WTC11 (cell line): ENCODE data around the gene DUSP6. TPM values are rescaled to one million over a fixed set of nuclear protein-coding genes. Genes with fewer than 3 reads are reported as not detected.
A peak's percentile ranks its signal among the peaks of the same experiment; 100 is the strongest.

Experiments
- ATAC-seq: fragments of 200-7000 bp; cut with Tn5 transposase; 2 replicates; pipeline ENCODE4 v1.10.0; 2021; ENCODE audit warnings: mild to moderate bottlenecking, moderate library complexity
- CTCF ChIA-PET: fragments of 300-600 bp; sonication (Branson Sonifier 250); formaldehyde crosslinking; loops from one replicate; lab custom pipeline; 2021; ENCODE audit warnings: antibody characterized with exemption; lab: Charles Lee
- POLR2A ChIA-PET: fragments of 350-600 bp; sonication (Branson Sonifier 250); formaldehyde crosslinking; loops from one replicate; lab custom pipeline; 2021; ENCODE audit warnings: antibody characterized with exemption; lab: Charles Lee
- DNase-seq: peaks from one replicate; pipeline ENCODE4 v3.0.0; 2021; ENCODE audit warnings: low spot score
- H3K27ac Mint-ChIP-seq: 2 replicates; pipeline ENCODE4 v1.8.0; 2021; ENCODE audit warnings: mixed read lengths
- H3K27me3 Mint-ChIP-seq: 2 replicates; pipeline ENCODE4 v1.8.0; 2021; ENCODE audit warnings: low read depth, mild to moderate bottlenecking, moderate library complexity, mixed read lengths
- H3K36me3 Mint-ChIP-seq: 2 replicates; pipeline ENCODE4 v1.8.0; 2021; ENCODE audit warnings: mixed read lengths
- H3K4me1 Mint-ChIP-seq: 2 replicates; pipeline ENCODE4 v1.8.0; 2022; ENCODE audit warnings: mixed read lengths
- H3K4me3 Mint-ChIP-seq: 2 replicates; pipeline ENCODE4 v1.8.0; 2021; ENCODE audit warnings: mild to moderate bottlenecking, moderate library complexity, mixed read lengths
- H3K9me3 Mint-ChIP-seq: 2 replicates; pipeline ENCODE4 v1.8.0; 2021; ENCODE audit warnings: mixed read lengths
- AFF4 ChIP-seq: sonication (generic); formaldehyde crosslinking; IDR thresholded peaks from 2 replicates; pipeline ENCODE4 v1.8.1; 2023; ENCODE audit warnings: mild to moderate bottlenecking, missing genetic modification reagents, borderline replicate concordance
- AR ChIP-seq: fragments of 250-450 bp; sonication (Bioruptor Pico); IDR thresholded peaks from 2 replicates; pipeline ENCODE4 v1.9.0; 2021; ENCODE audit warnings: mild to moderate bottlenecking
- CREM ChIP-seq: sonication (generic); formaldehyde crosslinking; IDR thresholded peaks from 2 replicates; pipeline ENCODE4 v1.8.1; 2022; ENCODE audit warnings: mild to moderate bottlenecking, missing genetic modification reagents, moderate library complexity
- FOXK1 ChIP-seq: sonication (generic); formaldehyde crosslinking; IDR thresholded peaks from 2 replicates; pipeline ENCODE4 v1.8.0; 2022; ENCODE audit warnings: mild to moderate bottlenecking, moderate library complexity, missing genetic modification reagents
- FOXP1 ChIP-seq: sonication (generic); formaldehyde crosslinking; IDR thresholded peaks from 2 replicates; pipeline ENCODE4 v1.8.0; 2022; ENCODE audit warnings: missing genetic modification reagents, mild to moderate bottlenecking, moderate library complexity, borderline replicate concordance
- GRHL2 ChIP-seq: fragments of 250-450 bp; sonication (Bioruptor Pico); IDR thresholded peaks from 2 replicates; pipeline ENCODE4 v1.8.0; 2022; ENCODE audit warnings: mild to moderate bottlenecking, moderate library complexity; ENCODE audit not compliant: insufficient replicate concordance, severe bottlenecking
- GTF2I ChIP-seq: fragments of 250-450 bp; sonication (Bioruptor Pico); conservative IDR thresholded peaks from 2 replicates; pipeline ENCODE4 v1.4.0; 2021; ENCODE audit warnings: mild to moderate bottlenecking
- HMGA2 ChIP-seq: fragments of 250-450 bp; sonication (Bioruptor Pico); IDR thresholded peaks from 2 replicates; pipeline ENCODE4 v1.4.0; 2021; ENCODE audit warnings: mild to moderate bottlenecking, moderate library complexity
- NR1H2 ChIP-seq: sonication (generic); formaldehyde crosslinking; IDR thresholded peaks from 2 replicates; pipeline ENCODE4 v1.9.0; 2021; ENCODE audit warnings: mild to moderate bottlenecking, moderate library complexity, missing genetic modification reagents
- NR3C1 ChIP-seq: sonication (generic); formaldehyde crosslinking; conservative IDR thresholded peaks from 2 replicates; pipeline ENCODE4 v1.8.1; 2023; ENCODE audit warnings: low read depth, mild to moderate bottlenecking, missing genetic modification reagents
- OVOL2 ChIP-seq: fragments of 250-450 bp; sonication (Bioruptor Pico); IDR thresholded peaks from 2 replicates; pipeline ENCODE4 v1.9.0; 2021; ENCODE audit warnings: mild to moderate bottlenecking, borderline replicate concordance
- PREB ChIP-seq: sonication (generic); formaldehyde crosslinking; IDR thresholded peaks from 2 replicates; pipeline ENCODE4 v1.8.1; 2022; ENCODE audit warnings: mild to moderate bottlenecking, missing genetic modification reagents, moderate library complexity, borderline replicate concordance
- SMAD3 ChIP-seq: sonication (generic); formaldehyde crosslinking; IDR thresholded peaks from 2 replicates; pipeline ENCODE4 v1.8.0; 2022; ENCODE audit warnings: missing genetic modification reagents, mild to moderate bottlenecking, borderline replicate concordance
- ZNF281 ChIP-seq: sonication (generic); formaldehyde crosslinking; IDR thresholded peaks from 2 replicates; pipeline ENCODE4 v1.8.0; 2023; ENCODE audit warnings: mild to moderate bottlenecking, missing genetic modification reagents
- ZSCAN18 ChIP-seq: fragments of 250-450 bp; sonication (Bioruptor Pico); IDR thresholded peaks from 2 replicates; pipeline ENCODE4 v2.1.2; 2022; ENCODE audit warnings: mild to moderate bottlenecking, moderate library complexity
- total RNA-seq: library from RNA; stranded (reverse); gene quantifications from 3 replicates; pipeline ENCODE4 v1.2.3, GENCODE V29; 2021
- TF ChIP-seq, protein P1 (sequence below): sonication (generic); formaldehyde crosslinking; IDR thresholded peaks from 2 replicates; pipeline ENCODE4 v1.8.0; 2023; ENCODE audit warnings: missing genetic modification reagents
- TF ChIP-seq, protein P2 (sequence below): sonication (generic); formaldehyde crosslinking; IDR thresholded peaks from 2 replicates; pipeline ENCODE4 v1.8.1; 2023; ENCODE audit warnings: mild to moderate bottlenecking, missing genetic modification reagents, moderate library complexity
- TF ChIP-seq, protein P3 (sequence below): sonication (generic); formaldehyde crosslinking; IDR thresholded peaks from 2 replicates; pipeline ENCODE4 v1.8.0; 2022; ENCODE audit warnings: mild to moderate bottlenecking, missing genetic modification reagents

The DUSP6 gene
- total RNA-seq, 1 experiment from 2014 or later = 245 TPM

- Mint-ChIP-seq H3K27ac (peak overlapping the region; percentile 98), H3K4me3 (peak overlapping the region; percentile 97), H3K4me1 (peaks cover 51% of the 10 kb centered on the region), H3K9me3 (no peaks in the 10 kb centered on the region), H3K36me3 (peaks cover 44% of the 10 kb centered on the region), H3K27me3 (peaks cover 15% of the 10 kb centered on the region)
- ChIA-PET POLR2A (interaction anchor here (1.2 to 4.4 kb wide), 2 partner anchors 14 to 101 kb away, joined by 4 to 83 read pairs; no protein-coding TSS in a partner anchor), CTCF (no interaction called here)
- DNase-seq = no peak
- no peak for ATAC-seq
- TF ChIP-seq CREM (no peak), AFF4 (no peak), GRHL2 (CRISPR knock-in tag) (no peak), AR (CRISPR knock-in tag) (no peak), GTF2I (no peak), FOXK1 (no peak), PREB (CRISPR knock-in tag) (no peak), ZNF281 (CRISPR knock-in tag) (no peak)
- TF ChIP-seq, protein P1, sequence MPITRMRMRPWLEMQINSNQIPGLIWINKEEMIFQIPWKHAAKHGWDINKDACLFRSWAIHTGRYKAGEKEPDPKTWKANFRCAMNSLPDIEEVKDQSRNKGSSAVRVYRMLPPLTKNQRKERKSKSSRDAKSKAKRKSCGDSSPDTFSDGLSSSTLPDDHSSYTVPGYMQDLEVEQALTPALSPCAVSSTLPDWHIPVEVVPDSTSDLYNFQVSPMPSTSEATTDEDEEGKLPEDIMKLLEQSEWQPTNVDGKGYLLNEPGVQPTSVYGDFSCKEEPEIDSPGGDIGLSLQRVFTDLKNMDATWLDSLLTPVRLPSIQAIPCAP (CRISPR knock-in tag) = no peak
- TF ChIP-seq, protein P2, sequence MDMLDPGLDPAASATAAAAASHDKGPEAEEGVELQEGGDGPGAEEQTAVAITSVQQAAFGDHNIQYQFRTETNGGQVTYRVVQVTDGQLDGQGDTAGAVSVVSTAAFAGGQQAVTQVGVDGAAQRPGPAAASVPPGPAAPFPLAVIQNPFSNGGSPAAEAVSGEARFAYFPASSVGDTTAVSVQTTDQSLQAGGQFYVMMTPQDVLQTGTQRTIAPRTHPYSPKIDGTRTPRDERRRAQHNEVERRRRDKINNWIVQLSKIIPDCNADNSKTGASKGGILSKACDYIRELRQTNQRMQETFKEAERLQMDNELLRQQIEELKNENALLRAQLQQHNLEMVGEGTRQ = no peak
- TF ChIP-seq, protein P3, sequence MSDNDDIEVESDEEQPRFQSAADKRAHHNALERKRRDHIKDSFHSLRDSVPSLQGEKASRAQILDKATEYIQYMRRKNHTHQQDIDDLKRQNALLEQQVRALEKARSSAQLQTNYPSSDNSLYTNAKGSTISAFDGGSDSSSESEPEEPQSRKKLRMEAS (CRISPR knock-in tag) = no peak
Measured at GRCh38 chr12:89350260-89350629, 2.1 kb downstream of the DUSP6 start.

DNA sequence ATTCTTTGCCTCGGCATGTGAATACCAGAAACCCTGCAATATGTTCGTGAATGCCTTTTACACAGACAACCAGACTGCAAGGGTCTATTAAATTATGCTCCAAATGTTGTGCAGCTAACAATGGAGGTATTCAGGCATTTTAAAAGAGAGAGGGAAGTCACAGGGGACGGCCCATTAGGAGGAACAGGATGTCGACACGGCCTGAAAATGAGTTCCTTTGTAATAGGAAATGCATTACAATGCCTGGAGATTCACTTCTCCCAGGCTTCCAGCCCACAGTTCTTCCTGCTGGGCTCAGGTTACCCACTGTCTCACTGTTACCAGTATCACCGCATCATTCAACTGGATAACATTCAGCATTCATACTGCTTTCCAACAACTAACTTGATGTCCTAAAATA, 2.5 kb downstream of the DUSP6 start:
- Mint-ChIP-seq H3K9me3 (no peaks in the 10 kb centered on the region), H3K4me1 (peaks cover 51% of the 10 kb centered on the region), H3K27ac (peak overlapping the region; percentile 98), H3K36me3 (peaks cover 44% of the 10 kb centered on the region), H3K27me3 (peaks cover 11% of the 10 kb centered on the region), H3K4me3 (peak overlapping the region; percentile 97)
- CTCF ChIA-PET = interaction anchor here (1.3 kb wide), 1 partner anchor 331 kb away, joined by 3 read pairs; no protein-coding TSS in a partner anchor
- peak; percentile 41 for DNase-seq
- ATAC-seq = peak; percentile 2
- POLR2A ChIA-PET = interaction anchor here (1.2 kb wide), 1 partner anchor 14 kb away, joined by 4 read pairs; no protein-coding TSS in a partner anchor
- no peak for TF ChIP-seq HMGA2
- TF ChIP-seq ZSCAN18 (CRISPR knock-in tag) = no peak
- no peak for TF ChIP-seq NR1H2 (CRISPR knock-in tag)
- TF ChIP-seq NR3C1 (CRISPR knock-in tag) = no peak
- no peak for TF ChIP-seq FOXP1 (CRISPR knock-in tag)
- TF ChIP-seq OVOL2 (CRISPR knock-in tag) = no peak
- TF ChIP-seq SMAD3 (CRISPR knock-in tag) = no peak; the same call in 1 of the 2 replicates
